ENCODE results near the gene TMEM203.

GRCh38 chr9:137219757-137220316 lies 14.4 kb upstream of the TMEM203 start:
- no peak for TF ChIP-seq CTCF (IDR thresholded peaks at IDR 0.05)
- TF ChIP-seq POLR2A (IDR thresholded peaks at IDR 0.05), result no peak
- TF ChIP-seq EP300 (IDR thresholded peaks at IDR 0.05), result no peak

Measured in ovary (tissue), 3 donors.